ENCODE measurements around the gene ITSN1.

- TF ChIP-seq POLR2A (IDR thresholded peaks at IDR 0.05) (no peak), CTCF (IDR thresholded peaks at IDR 0.05) (no peak)
Measured at GRCh38 chr21:33850985-33851384, 208.7 kb downstream of the ITSN1 start.
